H1 (cell line): Measurements from ENCODE around the gene GLCE. TPM values are rescaled to one million over a fixed set of nuclear protein-coding genes. Genes with fewer than 3 reads are reported as not detected.

Source experiments
- CTCF ChIA-PET: fragments of 300-600 bp; sonication (Branson Sonifier 250); formaldehyde crosslinking; loops from one replicate; lab custom pipeline; 2021; ENCODE audit not compliant: partially characterized antibody; lab: Charles Lee
- POLR2A ChIA-PET: fragments of 300-600 bp; sonication (Branson Sonifier 250); formaldehyde crosslinking; loops from one replicate; lab custom pipeline; 2021; ENCODE audit warnings: inconsistent platforms; ENCODE audit not compliant: partially characterized antibody; lab: Charles Lee
- DNase-seq, 2 experiments: peaks; one replicate each; pipeline versions ENCODE4 v3.0.0 to v3.0.0-alpha.2; 2010 to 2022; ENCODE audit warnings: low spot score in 2 of 2, low read depth in 1 of 2, mixed read lengths in 1 of 2
- FAIRE-seq: peaks from 2 replicates; lab custom pipeline; 2011; peaks lifted over from hg19 to GRCh38; lab: Jason Lieb, UNC
- H2AFZ ChIP-seq: 2 replicates; pipeline ENCODE4 v1.8.1; 2012; ENCODE audit warnings: low read length, inconsistent platforms
- H2AK5ac ChIP-seq: 2 replicates; pipeline ENCODE4 v1.6.1; 2013; ENCODE audit warnings: low read depth, low read length
- H2BK120ac ChIP-seq: replicated peaks from 2 replicates; pipeline ENCODE3; 2013; ENCODE audit warnings: low read depth, low read length, inconsistent platforms
- H2BK12ac ChIP-seq: 2 replicates; pipeline ENCODE4 v1.6.1; 2013; ENCODE audit warnings: low read depth, low read length
- H2BK15ac ChIP-seq: 2 replicates; pipeline ENCODE4 v1.6.1; 2013; ENCODE audit warnings: low read length
- H2BK20ac ChIP-seq: 2 replicates; pipeline ENCODE4 v1.6.1; 2013; ENCODE audit warnings: low read length
- H2BK5ac ChIP-seq: 2 replicates; pipeline ENCODE4 v1.6.1; 2013; ENCODE audit warnings: low read depth, low read length
- H3K14ac ChIP-seq: 2 replicates; pipeline ENCODE4 v1.6.1; 2013; ENCODE audit warnings: inconsistent platforms; ENCODE audit not compliant: insufficient read length
- H3K18ac ChIP-seq: 2 replicates; pipeline ENCODE4 v1.6.1; 2013; ENCODE audit warnings: low read length; ENCODE audit errors: extremely low read depth
- H3K23ac ChIP-seq: 2 replicates; pipeline ENCODE4 v1.6.1; 2013; ENCODE audit warnings: inconsistent platforms; ENCODE audit not compliant: insufficient read length
- H3K23me2 ChIP-seq: 2 replicates; pipeline ENCODE4 v1.6.1; 2013; ENCODE audit warnings: low read depth, low read length
- H3K27ac ChIP-seq: 2 replicates; pipeline ENCODE4 v1.6.1; 2011; ENCODE audit warnings: low read depth, low read length, inconsistent platforms
- H3K27me3 ChIP-seq, 4 experiments: replicated peaks in 1 of 4; 1 replicate in 1 of 4; 2 replicates in 3 of 4; pipeline versions ENCODE4 v1.6.1 to v1.8.1; 2011 to 2013; ENCODE audit warnings: low read length in 3 of 4, mild to moderate bottlenecking in 3 of 4, inconsistent platforms in 2 of 4, mixed read lengths in 2 of 4, moderate library complexity in 1 of 4; ENCODE audit not compliant: control insufficient read depth in 3 of 4, insufficient read depth in 3 of 4; ENCODE audit errors: extremely low read depth in 1 of 4
- H3K36me3 ChIP-seq, 4 experiments: 2 replicates each; pipeline versions ENCODE4 v1.6.1 to v1.8.1; 2011 to 2013; ENCODE audit warnings: mild to moderate bottlenecking in 4 of 4, low read length in 3 of 4, moderate library complexity in 2 of 4, control low read depth in 1 of 4, inconsistent platforms in 1 of 4; ENCODE audit not compliant: insufficient read depth in 4 of 4, control insufficient read depth in 2 of 4
- H3K4ac ChIP-seq: replicated peaks from 2 replicates; pipeline ENCODE3; 2013; ENCODE audit warnings: low read length, low read depth, mixed read lengths, inconsistent platforms; ENCODE audit not compliant: insufficient read length
- H3K4me1 ChIP-seq, 4 experiments: replicated peaks in 1 of 4; 1 replicate in 1 of 4; 2 replicates in 3 of 4; pipeline versions ENCODE4 v1.6.1 to v1.8.1; 2011 to 2013; ENCODE audit warnings: low read length in 3 of 4, inconsistent platforms in 2 of 4, mixed read lengths in 1 of 4; ENCODE audit not compliant: insufficient read depth in 4 of 4, control insufficient read depth in 3 of 4
- H3K4me2 ChIP-seq, 2 experiments: 2 replicates each; pipeline versions ENCODE4 v1.6.1 to v1.8.1; 2011 to 2013; ENCODE audit warnings: low read depth in 2 of 2, low read length in 2 of 2, control low read depth in 1 of 2, inconsistent platforms in 1 of 2, mild to moderate bottlenecking in 1 of 2; ENCODE audit not compliant: insufficient read depth in 1 of 2
- H3K4me3 ChIP-seq, 4 experiments: fragments of 200-600, 300-600 bp in 1 of 4; sonication (generic), shearing (Covaris generic), sonication (Bioruptor Twin) in 1 of 4; 2 replicates each; pipeline versions ENCODE4 v1.5.1 to v1.8.1; 2011 to 2016; ENCODE audit warnings: low read length in 4 of 4, low read depth in 3 of 4, control low read depth in 2 of 4, inconsistent platforms in 2 of 4, mild to moderate bottlenecking in 2 of 4, mixed read lengths in 1 of 4, moderate library complexity in 1 of 4; ENCODE audit not compliant: insufficient read depth in 2 of 4; ENCODE audit errors: extremely low read depth in 1 of 4
- H3K56ac ChIP-seq: replicated peaks from 2 replicates; pipeline ENCODE3; 2013; ENCODE audit warnings: low read depth, mild to moderate bottlenecking, mixed read lengths, low read length, inconsistent platforms; ENCODE audit not compliant: insufficient read length
- H3K79me1 ChIP-seq: 2 replicates; pipeline ENCODE4 v1.6.1; 2013; ENCODE audit warnings: low read depth, low read length, control low read depth
- H3K79me2 ChIP-seq, 2 experiments: 2 replicates each; pipeline versions ENCODE4 v1.6.1 to v1.8.1; 2012 to 2013; ENCODE audit warnings: low read length in 2 of 2, mild to moderate bottlenecking in 2 of 2, inconsistent platforms in 1 of 2; ENCODE audit not compliant: insufficient read depth in 2 of 2, control insufficient read depth in 1 of 2
- H3K9ac ChIP-seq, 4 experiments: replicated peaks in 1 of 4; 1 replicate in 1 of 4; 2 replicates in 3 of 4; pipeline versions ENCODE4 v1.6.1 to v1.8.1; 2011 to 2013; ENCODE audit warnings: low read depth in 3 of 4, low read length in 3 of 4, control low read depth in 2 of 4, mild to moderate bottlenecking in 2 of 4, moderate library complexity in 2 of 4, inconsistent platforms in 1 of 4; ENCODE audit errors: extremely low read depth in 1 of 4
- H3K9me3 ChIP-seq, 2 experiments: 2 replicates each; pipeline versions ENCODE4 v1.6.1 to v1.8.1; 2012 to 2013; ENCODE audit warnings: mild to moderate bottlenecking in 2 of 2, moderate library complexity in 2 of 2, control low read depth in 1 of 2, inconsistent platforms in 1 of 2, low read depth in 1 of 2, low read length in 1 of 2, mixed read lengths in 1 of 2; ENCODE audit not compliant: insufficient read depth in 2 of 2
- H4K20me1 ChIP-seq, 2 experiments: replicated peaks in 1 of 2; 2 replicates each; pipeline versions ENCODE3 to v1.8.1; 2011 to 2013; ENCODE audit warnings: inconsistent platforms in 2 of 2, low read length in 2 of 2, mild to moderate bottlenecking in 1 of 2; ENCODE audit not compliant: insufficient read depth in 2 of 2, control insufficient read depth in 1 of 2
- H4K5ac ChIP-seq: 2 replicates; pipeline ENCODE4 v1.6.1; 2013; ENCODE audit warnings: low read length, low read depth, mixed read lengths, inconsistent platforms; ENCODE audit not compliant: insufficient read length
- H4K8ac ChIP-seq: 2 replicates; pipeline ENCODE4 v1.8.0; 2013; ENCODE audit warnings: mild to moderate bottlenecking, moderate library complexity, low read length, inconsistent platforms; ENCODE audit not compliant: insufficient read depth; ENCODE audit errors: extremely low read depth
- H4K91ac ChIP-seq: replicated peaks from 2 replicates; pipeline ENCODE3; 2013; ENCODE audit warnings: low read length, mixed read lengths, inconsistent platforms; ENCODE audit not compliant: insufficient read length
- KDM4A ChIP-seq: IDR thresholded peaks from one replicate; pipeline ENCODE4 v1.7.1; 2012; ENCODE audit warnings: low read depth, mild to moderate bottlenecking, moderate library complexity, low read length, inconsistent platforms; ENCODE audit not compliant: severe bottlenecking
- PHF8 ChIP-seq: fragments of 200-600 bp; sonication (generic); conservative IDR thresholded peaks from 2 replicates; pipeline ENCODE4 v1.7.1; 2012; ENCODE audit warnings: low read depth, mild to moderate bottlenecking, inconsistent platforms, low read length, moderate library complexity
- POLR2A ChIP-seq, 2 experiments: IDR thresholded peaks; 1 replicate in 1 of 2; 2 replicates in 1 of 2; pipeline ENCODE4 v1.6.1; 2011; ENCODE audit warnings: low read depth in 2 of 2, low read length in 2 of 2, mild to moderate bottlenecking in 2 of 2; ENCODE audit errors: control extremely low read depth in 1 of 2
- SUZ12 ChIP-seq: fragments of 200-600 bp; sonication (generic); IDR thresholded peaks from 2 replicates; pipeline ENCODE4 v1.6.1; 2012; ENCODE audit warnings: mild to moderate bottlenecking, inconsistent platforms, low read length, moderate library complexity, mixed read lengths
- TAF7 ChIP-seq: optimal IDR thresholded peaks from 2 replicates; pipeline ENCODE3; 2011; ENCODE audit warnings: low read depth, mild to moderate bottlenecking, inconsistent platforms, low read length, moderate library complexity, borderline replicate concordance
- TEAD4 ChIP-seq: IDR thresholded peaks from 2 replicates; pipeline ENCODE4 v1.6.1; 2012; ENCODE audit warnings: low read depth, low read length, inconsistent platforms, mixed read lengths
- WGBS, 2 experiments: shearing (Covaris generic) in 1 of 2; methylation state at CpG; one replicate each; pipeline versions ENCODE4 v1.1.6 to v1.1.7; 2013 to 2015; ENCODE audit warnings: low lambda C conversion rate in 2 of 2, mixed read lengths in 2 of 2, inconsistent platforms in 1 of 2, low coverage in 1 of 2, missing lambda C conversion rate in 1 of 2; ENCODE audit not compliant: insufficient replicate concordance in 2 of 2, insufficient coverage in 1 of 2, insufficient read length in 1 of 2; ENCODE audit errors: extremely low coverage in 1 of 2, missing lambda C conversion rate in 1 of 2; 5-methylcytosine and 5-hydroxymethylcytosine counted together
- polyA plus RNA-seq, 7 experiments: library from polyadenylated mRNA; depleted of rRNA in 3 of 7; stranded (reverse) in 5 of 7; unstranded in 2 of 7; fragments of >200 nt in 5 of 7; fragments of 200-250 nt in 2 of 7; gene quantifications; 1 replicate in 5 of 7; 2 replicates in 1 of 7; 4 replicates in 1 of 7; pipeline versions ENCODE4 v1.2.1 to v1.2.3, GENCODE V29; 2011 to 2013; ENCODE audit warnings: missing spikeins in 2 of 7, mixed read lengths in 2 of 7
- total RNA-seq: library from RNA; stranded (reverse); fragmentation: NEBNext Ultra II Directional; extraction: Animal tissue kit (Norgen Biotek cat#: 25700); gene quantifications from 2 replicates; pipeline ENCODE4 v1.2.1, GENCODE V29; 2021
- TF ChIP-seq, protein P1 (sequence below), 3 experiments: IDR thresholded peaks; 1 replicate in 2 of 3; 2 replicates in 1 of 3; pipeline versions ENCODE4 v1.5.1 to v1.6.1; 2011; ENCODE audit warnings: low read length in 3 of 3, mild to moderate bottlenecking in 3 of 3, inconsistent platforms in 2 of 3, low read depth in 1 of 3, moderate library complexity in 1 of 3; ENCODE audit not compliant: insufficient read depth in 1 of 3; ENCODE audit errors: control extremely low read depth in 1 of 3

The GLCE gene
- total and polyA plus RNA-seq, 2 of the 8 experiments (the other 6 are each of a cell fraction or from before 2014, with no cell fraction given), result 17.1 to 22.7 TPM

DNA sequence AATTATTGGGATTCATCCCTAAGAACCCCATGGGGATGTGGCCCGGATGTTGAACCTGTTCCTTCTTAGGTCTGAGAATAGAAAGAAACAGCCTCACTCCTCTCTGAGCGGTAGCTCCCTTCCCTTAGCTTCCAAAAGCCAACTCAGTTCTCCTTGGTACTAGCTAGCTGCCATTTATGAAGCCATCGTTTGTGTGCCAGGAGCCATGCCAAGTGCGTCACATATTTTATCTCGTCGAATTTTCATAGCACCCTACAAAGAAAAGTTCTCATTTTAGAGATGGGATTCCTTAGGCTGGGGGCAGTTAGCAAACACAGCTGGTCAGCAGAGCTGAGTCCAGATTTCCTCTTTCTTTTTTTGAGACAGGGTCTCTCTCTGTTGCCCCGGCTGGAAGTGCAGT lies 45.4 kb upstream of the GLCE start:
- H3K9me3 ChIP-seq, result no peaks in the 10 kb centered on the region
- no peaks in the 10 kb centered on the region; the same call in 1 of the 2 replicates for H3K79me1 ChIP-seq
- DNase-seq (no peak), FAIRE-seq (no peak)
- no peak overlapping the region for H3K4me3 ChIP-seq
- TF ChIP-seq TAF7 (no peak), KDM4A (no peak), PHF8 (no peak), POLR2A (IDR thresholded peaks at IDR 0.05; ENCODE audit: control extremely low read depth in 1 of 2, low read depth in 2 of 2, low read length in 2 of 2) (no peak), TEAD4 (no peak), SUZ12 (no peak)
- TF ChIP-seq, protein P1, sequence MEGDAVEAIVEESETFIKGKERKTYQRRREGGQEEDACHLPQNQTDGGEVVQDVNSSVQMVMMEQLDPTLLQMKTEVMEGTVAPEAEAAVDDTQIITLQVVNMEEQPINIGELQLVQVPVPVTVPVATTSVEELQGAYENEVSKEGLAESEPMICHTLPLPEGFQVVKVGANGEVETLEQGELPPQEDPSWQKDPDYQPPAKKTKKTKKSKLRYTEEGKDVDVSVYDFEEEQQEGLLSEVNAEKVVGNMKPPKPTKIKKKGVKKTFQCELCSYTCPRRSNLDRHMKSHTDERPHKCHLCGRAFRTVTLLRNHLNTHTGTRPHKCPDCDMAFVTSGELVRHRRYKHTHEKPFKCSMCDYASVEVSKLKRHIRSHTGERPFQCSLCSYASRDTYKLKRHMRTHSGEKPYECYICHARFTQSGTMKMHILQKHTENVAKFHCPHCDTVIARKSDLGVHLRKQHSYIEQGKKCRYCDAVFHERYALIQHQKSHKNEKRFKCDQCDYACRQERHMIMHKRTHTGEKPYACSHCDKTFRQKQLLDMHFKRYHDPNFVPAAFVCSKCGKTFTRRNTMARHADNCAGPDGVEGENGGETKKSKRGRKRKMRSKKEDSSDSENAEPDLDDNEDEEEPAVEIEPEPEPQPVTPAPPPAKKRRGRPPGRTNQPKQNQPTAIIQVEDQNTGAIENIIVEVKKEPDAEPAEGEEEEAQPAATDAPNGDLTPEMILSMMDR (IDR thresholded peaks at IDR 0.05; ENCODE audit: control extremely low read depth in 1 of 3, insufficient read depth in 1 of 3, low read depth in 1 of 3, low read length in 3 of 3), result no peak
- H3K56ac ChIP-seq, result no peak overlapping the region
- no peak overlapping the region for H2AFZ ChIP-seq
- CTCF ChIA-PET, result interaction anchor here (1.7 kb wide), 1 partner anchor 26 kb away, joined by 3 read pairs; no protein-coding TSS in a partner anchor
- WGBS, 2 experiments, result 97% methylated on average over 7 of the region's 7 CpGs; no CpG with 5 or more reads in 1 of the 2 experiments
- no peak overlapping the region for H2BK20ac ChIP-seq
- H3K9ac ChIP-seq, result no peak overlapping the region
- H4K5ac ChIP-seq, result no peak overlapping the region
- no peak overlapping the region for H3K14ac ChIP-seq
- H3K27ac ChIP-seq, result no peak overlapping the region
- H2AK5ac ChIP-seq, result no peak overlapping the region
- H2BK12ac ChIP-seq, result no peak overlapping the region
- no peaks in the 10 kb centered on the region for H3K79me2 ChIP-seq
- no peaks in the 10 kb centered on the region for H3K36me3 ChIP-seq
- peaks cover 3% of the 10 kb centered on the region for H3K23me2 ChIP-seq
- no peaks in the 10 kb centered on the region for H4K20me1 ChIP-seq
- peaks cover 0 to 19% (median 12%) of the 10 kb centered on the region in 4 experiments; a peak in 4 of 7 replicates for H3K27me3 ChIP-seq
- no peak overlapping the region for H2BK120ac ChIP-seq
- H2BK5ac ChIP-seq, result no peak overlapping the region
- peaks cover 26 to 40% (median 29%) of the 10 kb centered on the region in 4 experiments for H3K4me1 ChIP-seq
- no peak overlapping the region for H3K4me2 ChIP-seq
- no peak overlapping the region for H4K91ac ChIP-seq
- no peak overlapping the region for H3K18ac ChIP-seq
- H2BK15ac ChIP-seq, result no peak overlapping the region
- no peak overlapping the region for H3K4ac ChIP-seq
- H3K23ac ChIP-seq, result no peak overlapping the region
- POLR2A ChIA-PET, result no interaction called here
- no peak overlapping the region for H4K8ac ChIP-seq
